NB4 (cell line): ENCODE measurements around the gene ITGA1.

ENCODE experiments used
- DNase-seq: peaks from one replicate; pipeline ENCODE4 v3.0.0; 2010; ENCODE audit warnings: low read depth
- H3K4me3 ChIP-seq: one replicate; pipeline ENCODE4 v1.5.1; 2011; ENCODE audit warnings: mild to moderate bottlenecking, low read depth, low read length, moderate library complexity
- MYC ChIP-seq: IDR thresholded peaks from 2 replicates; pipeline ENCODE4 v1.6.1; 2011; ENCODE audit warnings: low read depth, low read length
- POLR2A ChIP-seq: IDR thresholded peaks from 2 replicates; pipeline ENCODE4 v1.6.1; 2011; ENCODE audit warnings: mild to moderate bottlenecking; ENCODE audit not compliant: insufficient read length; ENCODE audit errors: extremely low read depth
- TF ChIP-seq, protein P1 (sequence below): IDR thresholded peaks from 2 replicates; pipeline ENCODE4 v1.6.1; 2011; ENCODE audit warnings: low read depth, low read length
- TF ChIP-seq, protein P2 (sequence below): IDR thresholded peaks from one replicate; pipeline ENCODE4 v1.5.1; 2012; ENCODE audit warnings: low read depth, low read length

The ITGA1 gene

DNA sequence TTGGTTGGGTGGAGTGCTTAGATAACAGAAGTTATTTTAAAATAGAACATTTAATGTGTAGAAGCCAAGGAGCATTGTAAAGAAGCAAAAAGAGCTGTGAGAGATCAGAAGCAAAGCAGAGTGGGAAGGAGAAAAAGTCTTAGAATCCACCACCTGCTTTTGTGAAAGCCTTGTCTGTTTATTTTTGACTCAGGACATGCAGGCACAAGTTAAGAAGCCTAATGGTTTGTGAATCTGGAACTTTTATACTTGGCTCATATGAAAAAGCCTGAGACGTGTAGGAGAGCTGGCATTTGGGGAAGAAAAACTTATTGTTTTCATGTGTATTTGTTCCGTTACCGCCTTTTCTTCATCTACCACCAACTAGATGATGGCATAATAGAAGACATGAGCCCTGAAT, 163.0 kb downstream of the ITGA1 start:
- TF ChIP-seq, protein P1, sequence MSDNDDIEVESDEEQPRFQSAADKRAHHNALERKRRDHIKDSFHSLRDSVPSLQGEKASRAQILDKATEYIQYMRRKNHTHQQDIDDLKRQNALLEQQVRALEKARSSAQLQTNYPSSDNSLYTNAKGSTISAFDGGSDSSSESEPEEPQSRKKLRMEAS = no peak
- TF ChIP-seq POLR2A = no peak
- TF ChIP-seq, protein P2, sequence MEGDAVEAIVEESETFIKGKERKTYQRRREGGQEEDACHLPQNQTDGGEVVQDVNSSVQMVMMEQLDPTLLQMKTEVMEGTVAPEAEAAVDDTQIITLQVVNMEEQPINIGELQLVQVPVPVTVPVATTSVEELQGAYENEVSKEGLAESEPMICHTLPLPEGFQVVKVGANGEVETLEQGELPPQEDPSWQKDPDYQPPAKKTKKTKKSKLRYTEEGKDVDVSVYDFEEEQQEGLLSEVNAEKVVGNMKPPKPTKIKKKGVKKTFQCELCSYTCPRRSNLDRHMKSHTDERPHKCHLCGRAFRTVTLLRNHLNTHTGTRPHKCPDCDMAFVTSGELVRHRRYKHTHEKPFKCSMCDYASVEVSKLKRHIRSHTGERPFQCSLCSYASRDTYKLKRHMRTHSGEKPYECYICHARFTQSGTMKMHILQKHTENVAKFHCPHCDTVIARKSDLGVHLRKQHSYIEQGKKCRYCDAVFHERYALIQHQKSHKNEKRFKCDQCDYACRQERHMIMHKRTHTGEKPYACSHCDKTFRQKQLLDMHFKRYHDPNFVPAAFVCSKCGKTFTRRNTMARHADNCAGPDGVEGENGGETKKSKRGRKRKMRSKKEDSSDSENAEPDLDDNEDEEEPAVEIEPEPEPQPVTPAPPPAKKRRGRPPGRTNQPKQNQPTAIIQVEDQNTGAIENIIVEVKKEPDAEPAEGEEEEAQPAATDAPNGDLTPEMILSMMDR = no peak
- TF ChIP-seq MYC = no peak
- DNase-seq = no peak
- no peak overlapping the region for H3K4me3 ChIP-seq

DNA sequence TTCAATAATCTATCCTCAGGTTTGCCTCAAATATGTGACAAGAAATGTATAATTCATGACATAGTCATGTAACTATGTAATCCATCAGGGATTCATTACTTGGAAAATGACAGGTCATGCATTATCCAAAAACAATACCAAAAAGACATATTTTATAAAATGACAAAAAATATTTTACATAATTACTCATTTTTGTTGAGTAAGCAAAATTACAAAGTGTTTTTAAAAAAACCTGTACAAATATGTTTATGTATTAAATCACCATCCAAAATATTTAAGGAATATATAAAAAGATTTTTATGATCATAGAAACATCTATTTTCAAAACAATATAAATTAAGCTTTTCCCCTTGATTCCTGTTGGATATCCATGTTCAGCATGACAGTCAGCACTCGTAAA, 164.8 kb downstream of the ITGA1 start:
- DNase-seq = no peak
- H3K4me3 ChIP-seq = no peak overlapping the region
- TF ChIP-seq, protein P1 = no peak
- TF ChIP-seq MYC (no peak), POLR2A (no peak)
- TF ChIP-seq, protein P2 = no peak

DNA sequence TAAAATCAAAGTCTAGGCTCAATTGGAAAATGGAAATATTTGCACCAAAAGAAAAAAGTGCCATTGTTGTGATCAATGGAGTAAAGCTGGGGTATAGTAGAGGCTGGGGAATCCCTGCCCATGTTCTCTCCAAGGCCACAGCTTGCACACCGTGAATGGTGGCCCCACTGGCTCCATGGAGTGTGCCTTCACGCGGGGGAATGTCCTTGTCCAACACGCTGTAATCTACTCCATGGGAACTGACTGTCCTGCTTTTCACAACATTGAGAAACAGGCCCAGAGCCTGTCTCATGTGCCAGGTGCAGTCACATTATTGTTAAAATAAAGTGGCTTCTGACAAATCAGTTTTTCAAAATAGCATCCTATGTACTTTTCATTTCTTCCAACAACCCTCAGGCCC, 168.3 kb downstream of the ITGA1 start:
- no peak overlapping the region for H3K4me3 ChIP-seq
- no peak for DNase-seq
- TF ChIP-seq, protein P1 = no peak
- TF ChIP-seq POLR2A = no peak

DNA sequence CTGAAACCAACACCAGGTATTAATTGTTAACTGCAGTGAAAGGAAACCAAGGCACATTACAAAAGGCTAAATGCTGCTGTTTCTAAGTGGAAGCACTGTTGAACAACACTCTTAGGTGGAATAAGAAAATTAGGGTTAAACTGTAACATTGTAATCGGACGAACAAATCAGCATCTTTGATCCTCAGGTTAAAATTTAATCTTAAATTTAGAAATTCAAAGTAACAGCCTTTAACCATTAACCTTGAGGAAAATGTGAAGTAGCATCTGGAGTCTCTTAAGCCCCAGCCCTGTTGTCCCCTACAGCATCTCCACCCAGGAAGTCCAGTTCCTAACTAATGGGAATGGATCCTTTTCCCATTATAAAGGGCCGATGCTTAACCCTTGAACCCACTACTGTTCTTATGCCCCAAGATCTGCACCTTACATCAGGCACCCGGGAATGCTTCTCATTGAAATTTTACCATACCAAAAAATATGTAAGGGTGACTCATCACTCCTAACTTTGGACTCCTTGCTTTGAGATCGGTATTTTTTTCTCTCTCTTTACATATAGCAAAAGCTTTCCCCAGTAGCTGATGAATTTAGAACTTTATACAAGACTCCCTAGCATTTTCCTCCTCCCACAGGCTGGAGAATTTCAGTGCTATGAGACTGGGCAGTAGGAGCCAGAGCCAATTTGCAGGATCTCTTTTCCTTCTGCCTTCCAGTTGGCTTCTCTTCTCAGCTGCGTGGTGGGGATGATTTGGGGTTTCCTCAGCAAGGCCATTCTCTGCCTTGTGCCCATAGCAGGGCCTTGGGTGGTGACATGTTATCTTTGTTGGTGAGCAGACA, 169.4 kb downstream of the ITGA1 start:
- TF ChIP-seq MYC (no peak), POLR2A (no peak)
- TF ChIP-seq, protein P1 = no peak
- TF ChIP-seq, protein P2 = no peak
- H3K4me3 ChIP-seq = no peak overlapping the region
- no peak for DNase-seq

DNA sequence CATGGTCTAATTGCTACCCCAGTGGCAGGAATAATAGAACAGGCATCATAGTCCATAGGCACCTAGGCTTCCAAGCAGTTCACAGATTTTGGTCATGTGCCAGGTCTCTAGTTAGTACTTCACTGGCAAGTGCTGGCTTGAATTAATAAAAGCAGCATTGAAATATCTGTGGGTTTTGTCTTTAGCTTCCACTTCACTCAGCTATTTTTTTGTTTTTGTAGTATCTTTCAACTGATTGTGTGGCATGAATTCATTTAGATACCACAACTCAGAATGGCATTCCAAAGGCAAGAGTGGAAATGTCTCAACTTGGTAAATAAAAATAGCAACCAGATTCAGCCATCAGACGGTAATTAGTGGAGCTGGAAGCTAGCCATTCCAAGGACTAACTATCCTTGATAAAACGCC, 173.6 kb downstream of the ITGA1 start:
- no peak overlapping the region for H3K4me3 ChIP-seq
- TF ChIP-seq, protein P1 = no peak
- TF ChIP-seq MYC (no peak), POLR2A (no peak)
- TF ChIP-seq, protein P2 = no peak
- no peak for DNase-seq

DNA sequence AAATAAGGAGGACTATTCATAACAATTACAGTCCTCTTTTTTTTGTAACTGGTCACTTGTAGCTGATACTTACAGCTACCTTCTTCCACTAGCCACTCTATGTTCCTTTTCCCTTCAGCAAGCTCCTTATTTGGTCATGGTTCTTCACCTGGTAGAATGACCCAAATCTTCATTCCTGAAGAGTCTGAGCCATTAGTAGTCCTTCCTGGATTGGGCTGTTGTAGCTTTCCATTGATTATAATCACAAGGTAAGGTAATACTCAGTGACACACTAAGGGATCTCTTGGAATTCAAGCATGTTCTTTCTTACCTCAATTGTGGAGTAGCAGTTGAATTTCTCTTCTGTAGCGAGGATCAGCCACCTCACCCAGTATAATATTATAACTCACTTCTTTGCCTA, 175.9 kb downstream of the ITGA1 start:
- H3K4me3 ChIP-seq = no peak overlapping the region
- TF ChIP-seq, protein P2 = no peak
- TF ChIP-seq, protein P1 = no peak
- no peak for TF ChIP-seq MYC
- no peak for TF ChIP-seq POLR2A
- no peak for DNase-seq
